ENCODE measurements around the gene RFX2. TPM values are rescaled to one million over a fixed set of nuclear protein-coding genes. Genes with fewer than 3 reads are reported as not detected.
A peak's percentile ranks its signal among the peaks of the same experiment; 100 is the strongest.

RFX2 gene
- total and polyA plus RNA-seq, 9 of the 15 experiments (the other 6 are each of a cell fraction or from before 2014, with no cell fraction given) = 3.6 to 18.7 (median 8.7) TPM

- Histone ChIP-seq H3K9me3 (replicated peaks; ENCODE audit: control insufficient read depth, insufficient read depth, low read depth, low read length) (no peaks in the 10 kb centered on the region), H3K9me1 (ENCODE audit: control insufficient read depth, insufficient read depth, low read length) (no peaks in the 10 kb centered on the region), H2AFZ (ENCODE audit: low read depth, low read length) (no peak overlapping the region), H4K20me1 (replicated peaks; ENCODE audit: control insufficient read depth, insufficient read depth, low read length) (no peaks in the 10 kb centered on the region), H3K36me3 (ENCODE audit: control insufficient read depth, insufficient read depth, low read length) (no peaks in the 10 kb centered on the region), H3K27me3 (ENCODE audit: control insufficient read depth in 2 of 2, insufficient read depth in 2 of 2, low read length in 2 of 2) (no peaks in the 10 kb centered on the region), H3K4me1 (replicated peaks in 1 of 2; ENCODE audit: control insufficient read depth in 2 of 2, insufficient read depth in 2 of 2, low read length in 2 of 2) (peaks cover 19 to 43% of the 10 kb centered on the region in 2 experiments), H3K4me3 (no peak overlapping the region), H3K27ac (ENCODE audit: extremely low read depth, low read depth, low read length) (no peak overlapping the region), H3K4me2 (ENCODE audit: insufficient read depth, low read length) (no peak overlapping the region), H3K9ac (ENCODE audit: insufficient read depth in 1 of 2, low read depth in 2 of 2, low read length in 2 of 2) (no peak overlapping the region), H3K79me2 (ENCODE audit: control insufficient read depth, insufficient read depth, low read length) (peaks cover 10% of the 10 kb centered on the region)
- 36% methylated on average over 2 of the region's 2 CpGs for WGBS (ENCODE audit: insufficient coverage, low coverage, missing lambda C conversion rate)
- FAIRE-seq = no peak
- peak in 1 of 4 experiments; percentile 3 for DNase-seq (ENCODE audit: extremely low read depth in 1 of 4, low spot score in 3 of 4)
- CTCF ChIA-PET (ENCODE audit: low intra/inter-chr PET ratio) = no interaction called here
- intact Hi-C loops (cut with micrococcal nuclease) = no loop called here
- in situ Hi-C loops (cut with MboI) = no loop called here
- POLR2A ChIA-PET = no interaction called here
- TF ChIP-seq NR2C1 (IDR thresholded peaks at IDR 0.05) = no peak
- TF ChIP-seq NR2C1 (tag; IDR thresholded peaks at IDR 0.05) = no peak
- 0 out of 2 replicates have a peak, but pooled peaks have one; percentile 12 for TF ChIP-seq NFIC (IDR thresholded peaks at IDR 0.05)
- ATAC-seq = no peak
- BruUV-seq (replicated peaks) = no TSS peak
These were observed 41.6 kb downstream of the RFX2 start for GRCh38 chr19:6068711-6069110.

- Histone ChIP-seq H4K20me1 (replicated peaks; ENCODE audit: control insufficient read depth, insufficient read depth, low read length) (no peaks in the 10 kb centered on the region), H3K36me3 (ENCODE audit: control insufficient read depth, insufficient read depth, low read length) (no peaks in the 10 kb centered on the region), H3K4me2 (ENCODE audit: insufficient read depth, low read length) (no peak overlapping the region), H3K79me2 (ENCODE audit: control insufficient read depth, insufficient read depth, low read length) (peaks cover 14% of the 10 kb centered on the region), H3K9me1 (ENCODE audit: control insufficient read depth, insufficient read depth, low read length) (no peaks in the 10 kb centered on the region), H3K27me3 (ENCODE audit: control insufficient read depth in 2 of 2, insufficient read depth in 2 of 2, low read length in 2 of 2) (no peaks in the 10 kb centered on the region), H3K4me1 (replicated peaks in 1 of 2; ENCODE audit: control insufficient read depth in 2 of 2, insufficient read depth in 2 of 2, low read length in 2 of 2) (peaks cover 27 to 43% of the 10 kb centered on the region in 2 experiments), H3K4me3 (no peak overlapping the region), H2AFZ (ENCODE audit: low read depth, low read length) (no peak overlapping the region), H3K27ac (ENCODE audit: extremely low read depth, low read depth, low read length) (no peak overlapping the region), H3K9ac (ENCODE audit: insufficient read depth in 1 of 2, low read depth in 2 of 2, low read length in 2 of 2) (no peak overlapping the region), H3K9me3 (replicated peaks; ENCODE audit: control insufficient read depth, insufficient read depth, low read depth, low read length) (no peaks in the 10 kb centered on the region)
- DNase-seq (ENCODE audit: extremely low read depth in 1 of 4, low spot score in 3 of 4) (no peak), FAIRE-seq (no peak), ATAC-seq (no peak)
- CTCF ChIA-PET (ENCODE audit: low intra/inter-chr PET ratio) = no interaction called here
- in situ Hi-C loops (cut with MboI) = no loop called here
- no TSS peak for BruUV-seq (replicated peaks)
- TF ChIP-seq SETDB1 (IDR thresholded peaks at IDR 0.05; ENCODE audit: low read length) = no peak
- TF ChIP-seq TRIM28 (IDR thresholded peaks at IDR 0.05) = peak; percentile 47; the same call in 1 of the 2 replicates
- TF ChIP-seq ZNF316 (IDR thresholded peaks at IDR 0.05) = peak; percentile 68
- TF ChIP-seq TRIM24 (IDR thresholded peaks at IDR 0.05) = 0 out of 4 replicates have a peak, but pooled peaks of 1 of the 2 experiments have one; percentile 30
- TF ChIP-seq MAX (CRISPR knock-in tag; IDR thresholded peaks at IDR 0.05) = no peak
- no peak for TF ChIP-seq E4F1 (CRISPR knock-in tag; IDR thresholded peaks at IDR 0.05; ENCODE audit: borderline replicate concordance)
- TF ChIP-seq FOXK1 (CRISPR knock-in tag; IDR thresholded peaks at IDR 0.05; ENCODE audit: borderline replicate concordance) = no peak
- 95% methylated on average over 2 of the region's 2 CpGs for WGBS (ENCODE audit: insufficient coverage, low coverage, missing lambda C conversion rate)
- intact Hi-C loops (cut with micrococcal nuclease) = no loop called here
- POLR2A ChIA-PET = interaction anchor here (1.2 to 1.3 kb wide), 3 partner anchors 8 to 28 kb away, joined by 3 to 5 read pairs (median 3); no protein-coding TSS in a partner anchor
These were observed 42.3 kb downstream of the RFX2 start for GRCh38 chr19:6067975-6068374.
